Measurements from ENCODE around the gene MYLK. TPM values are rescaled to one million over a fixed set of nuclear protein-coding genes. Genes with fewer than 3 reads are reported as not detected.

MYLK gene
- polyA plus RNA-seq, 1 donor (not counting 4 experiments of a cell fraction or from before 2014, with no cell fraction given) = 7.8 TPM

DNA sequence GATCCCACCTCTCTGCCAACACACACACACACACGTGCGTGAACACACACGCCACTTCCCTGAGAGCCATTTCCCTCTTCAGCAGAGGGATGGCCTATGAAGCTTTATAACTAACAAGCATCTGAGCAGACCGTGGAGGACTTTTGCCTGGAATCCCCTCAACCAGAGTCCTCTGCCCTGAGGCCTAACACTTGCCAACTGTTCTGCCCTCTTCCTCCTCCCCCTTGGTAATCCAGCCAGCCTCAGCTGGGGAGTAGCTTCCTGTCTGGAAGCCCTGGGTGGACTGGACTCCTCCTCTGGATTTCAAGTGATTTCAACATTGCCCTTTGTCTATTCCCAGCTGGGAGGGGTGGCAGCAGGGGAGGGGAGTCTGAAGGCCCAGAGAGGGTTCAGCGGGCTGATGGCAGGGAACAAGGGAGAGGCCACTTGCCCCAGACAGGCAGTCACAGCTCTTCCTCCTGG, 230.9 kb downstream of the MYLK start:
- H2AFZ ChIP-seq (ENCODE audit: control insufficient read depth, low read length) = no peak overlapping the region
- no peaks in the 10 kb centered on the region for H4K20me1 ChIP-seq (ENCODE audit: control insufficient read depth, extremely low read depth, insufficient read depth, low read length)
- H3K4me1 ChIP-seq (ENCODE audit: control insufficient read depth, extremely low read depth, insufficient read depth, low read length) = no peaks in the 10 kb centered on the region
- H3K9me1 ChIP-seq (ENCODE audit: control insufficient read depth, extremely low read depth, insufficient read depth, low read length) = no peaks in the 10 kb centered on the region
- H3K4me2 ChIP-seq (ENCODE audit: control insufficient read depth, extremely low read depth, insufficient read depth, low read depth, low read length) = no peak overlapping the region
- H3K9ac ChIP-seq (ENCODE audit: control insufficient read depth, extremely low read depth, insufficient read depth, low read length) = no peak overlapping the region
- no peaks in the 10 kb centered on the region for H3K79me2 ChIP-seq (ENCODE audit: control insufficient read depth, insufficient read depth, low read length)
- no peak for TF ChIP-seq EZH2 (IDR thresholded peaks at IDR 0.05; ENCODE audit: low read length)
- no peak overlapping the region for H3K4me3 ChIP-seq (ENCODE audit: control insufficient read depth in 2 of 3, extremely low read depth in 1 of 3, insufficient read depth in 2 of 3, low read depth in 1 of 3, low read length in 3 of 3)
- no peaks in the 10 kb centered on the region for H3K27me3 ChIP-seq (ENCODE audit: control insufficient read depth, extremely low read depth, insufficient read depth, low read length)
- H3K9me3 ChIP-seq (ENCODE audit: control insufficient read depth, low read depth, low read length) = no peaks in the 10 kb centered on the region
- dilution Hi-C loops (cut with MboI; ENCODE audit: extremely low pct_ligation_motif_present, low sequenced_read_pairs) = no loop called here
- no peaks in the 10 kb centered on the region for H3K36me3 ChIP-seq (ENCODE audit: control insufficient read depth in 2 of 2, extremely low read depth in 1 of 2, insufficient read depth in 2 of 2, low read length in 2 of 2)
- DNase-seq (ENCODE audit: low read depth, low spot score) = no peak
- no peak for FAIRE-seq
- no peak overlapping the region for H3K27ac ChIP-seq (ENCODE audit: control insufficient read depth, insufficient read depth, low read length)

DNA sequence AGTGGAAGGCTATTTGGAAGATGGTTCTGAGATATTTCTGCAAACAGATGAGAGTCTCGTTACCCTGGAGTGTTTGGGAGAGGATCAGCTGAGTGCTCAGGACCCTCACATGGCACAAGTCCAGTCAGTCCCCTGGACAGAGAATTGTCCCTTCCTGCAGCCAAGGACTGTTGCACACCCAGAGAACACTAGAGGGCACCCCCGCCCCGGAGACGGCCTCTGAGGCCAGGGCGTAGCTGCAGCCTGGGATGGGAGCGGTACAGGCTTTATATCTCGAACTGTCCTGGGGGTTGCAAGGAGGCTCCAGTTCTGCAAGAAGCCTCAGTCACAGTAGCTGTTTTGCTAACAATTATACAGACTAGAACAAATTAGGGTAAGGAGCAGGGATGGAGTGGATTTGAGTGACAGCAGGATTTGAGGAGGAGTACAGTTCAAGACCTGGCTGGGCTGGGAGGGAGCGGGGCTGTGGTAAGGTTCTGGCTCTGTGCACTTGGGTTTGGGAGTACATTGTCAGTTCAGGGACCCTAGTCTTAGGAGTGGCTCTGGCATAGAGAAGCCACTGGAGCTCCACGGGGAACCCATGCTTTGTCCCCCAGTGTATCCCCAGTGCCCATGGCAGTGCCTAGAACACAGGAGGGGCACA, 231.7 kb downstream of the MYLK start:
- no peak overlapping the region for H2AFZ ChIP-seq (ENCODE audit: control insufficient read depth, low read length)
- DNase-seq (ENCODE audit: low read depth, low spot score) (peak; percentile 23), FAIRE-seq (peak; percentile 85)
- no peak overlapping the region for H3K9ac ChIP-seq (ENCODE audit: control insufficient read depth, extremely low read depth, insufficient read depth, low read length)
- H4K20me1 ChIP-seq (ENCODE audit: control insufficient read depth, extremely low read depth, insufficient read depth, low read length) = no peaks in the 10 kb centered on the region
- no peak overlapping the region for H3K4me3 ChIP-seq (ENCODE audit: control insufficient read depth in 2 of 3, extremely low read depth in 1 of 3, insufficient read depth in 2 of 3, low read depth in 1 of 3, low read length in 3 of 3)
- no peak for TF ChIP-seq EZH2 (IDR thresholded peaks at IDR 0.05; ENCODE audit: low read length)
- TF ChIP-seq, protein P1, sequence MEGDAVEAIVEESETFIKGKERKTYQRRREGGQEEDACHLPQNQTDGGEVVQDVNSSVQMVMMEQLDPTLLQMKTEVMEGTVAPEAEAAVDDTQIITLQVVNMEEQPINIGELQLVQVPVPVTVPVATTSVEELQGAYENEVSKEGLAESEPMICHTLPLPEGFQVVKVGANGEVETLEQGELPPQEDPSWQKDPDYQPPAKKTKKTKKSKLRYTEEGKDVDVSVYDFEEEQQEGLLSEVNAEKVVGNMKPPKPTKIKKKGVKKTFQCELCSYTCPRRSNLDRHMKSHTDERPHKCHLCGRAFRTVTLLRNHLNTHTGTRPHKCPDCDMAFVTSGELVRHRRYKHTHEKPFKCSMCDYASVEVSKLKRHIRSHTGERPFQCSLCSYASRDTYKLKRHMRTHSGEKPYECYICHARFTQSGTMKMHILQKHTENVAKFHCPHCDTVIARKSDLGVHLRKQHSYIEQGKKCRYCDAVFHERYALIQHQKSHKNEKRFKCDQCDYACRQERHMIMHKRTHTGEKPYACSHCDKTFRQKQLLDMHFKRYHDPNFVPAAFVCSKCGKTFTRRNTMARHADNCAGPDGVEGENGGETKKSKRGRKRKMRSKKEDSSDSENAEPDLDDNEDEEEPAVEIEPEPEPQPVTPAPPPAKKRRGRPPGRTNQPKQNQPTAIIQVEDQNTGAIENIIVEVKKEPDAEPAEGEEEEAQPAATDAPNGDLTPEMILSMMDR (optimal IDR thresholded peaks at IDR 0.05 in 1 of 3, IDR thresholded peaks at IDR 0.05 in 1 of 3, conservative IDR thresholded peaks at IDR 0.05 in 1 of 3; ENCODE audit: extremely low read depth in 1 of 3, insufficient read depth in 2 of 3, low read length in 3 of 3) = peak; percentile 86 to 97 (median 91)
- dilution Hi-C loops (cut with MboI; ENCODE audit: extremely low pct_ligation_motif_present, low sequenced_read_pairs) = no loop called here
- no peak overlapping the region for H3K4me2 ChIP-seq (ENCODE audit: control insufficient read depth, extremely low read depth, insufficient read depth, low read depth, low read length)
- no peaks in the 10 kb centered on the region for H3K9me1 ChIP-seq (ENCODE audit: control insufficient read depth, extremely low read depth, insufficient read depth, low read length)
- H3K27ac ChIP-seq (ENCODE audit: control insufficient read depth, insufficient read depth, low read length) = no peak overlapping the region
- no peaks in the 10 kb centered on the region for H3K27me3 ChIP-seq (ENCODE audit: control insufficient read depth, extremely low read depth, insufficient read depth, low read length)
- no peaks in the 10 kb centered on the region for H3K9me3 ChIP-seq (ENCODE audit: control insufficient read depth, low read depth, low read length)
- H3K4me1 ChIP-seq (ENCODE audit: control insufficient read depth, extremely low read depth, insufficient read depth, low read length) = no peaks in the 10 kb centered on the region
- H3K36me3 ChIP-seq (ENCODE audit: control insufficient read depth in 2 of 2, extremely low read depth in 1 of 2, insufficient read depth in 2 of 2, low read length in 2 of 2) = no peaks in the 10 kb centered on the region
- no peaks in the 10 kb centered on the region for H3K79me2 ChIP-seq (ENCODE audit: control insufficient read depth, insufficient read depth, low read length)

Data from keratinocyte (primary cell).